Effector memory CD4-positive, alpha-beta T cell (primary cell): ENCODE data around the gene STXBP5L.
"Not testable (repeated sequence)": the region's sequence is repeated elsewhere in the genome, so short reads cannot be mapped to it uniquely, and the experiment has no call there.

Experiments
- DNase-seq, 3 donors: peaks; one replicate each; pipeline ENCODE4 v3.0.0-alpha.2; 2020
- H3K27ac ChIP-seq: 2 replicates; pipeline ENCODE4 v1.7.0; 2013; ENCODE audit warnings: mild to moderate bottlenecking, low read length, moderate library complexity; ENCODE audit not compliant: insufficient read depth, poor library complexity, severe bottlenecking
- H3K27me3 ChIP-seq: replicated peaks from 2 replicates; pipeline ENCODE4 v1.7.0; 2013; ENCODE audit warnings: mild to moderate bottlenecking, low read length; ENCODE audit not compliant: insufficient read depth, control insufficient read depth, poor library complexity, severe bottlenecking
- H3K36me3 ChIP-seq: 2 replicates; pipeline ENCODE4 v1.7.0; 2013; ENCODE audit warnings: mild to moderate bottlenecking, low read length, moderate library complexity; ENCODE audit not compliant: control insufficient read depth, insufficient read depth
- H3K4me1 ChIP-seq: 2 replicates; pipeline ENCODE4 v1.7.0; 2013; ENCODE audit warnings: low read length, mild to moderate bottlenecking; ENCODE audit not compliant: control insufficient read depth, insufficient read depth, poor library complexity, severe bottlenecking
- H3K4me3 ChIP-seq: 2 replicates; pipeline ENCODE4 v1.7.0; 2013; ENCODE audit warnings: low read length, low read depth, mild to moderate bottlenecking; ENCODE audit not compliant: insufficient read depth, poor library complexity, severe bottlenecking
- H3K9me3 ChIP-seq: 2 replicates; pipeline ENCODE4 v1.7.0; 2013; ENCODE audit warnings: mild to moderate bottlenecking, low read length, moderate library complexity; ENCODE audit not compliant: control insufficient read depth

The STXBP5L gene

GRCh38 chr3:121190626-121191025 lies 282.6 kb downstream of the STXBP5L start:
- H3K27me3 ChIP-seq, H3K27ac ChIP-seq: not testable (repeated sequence)

DNA sequence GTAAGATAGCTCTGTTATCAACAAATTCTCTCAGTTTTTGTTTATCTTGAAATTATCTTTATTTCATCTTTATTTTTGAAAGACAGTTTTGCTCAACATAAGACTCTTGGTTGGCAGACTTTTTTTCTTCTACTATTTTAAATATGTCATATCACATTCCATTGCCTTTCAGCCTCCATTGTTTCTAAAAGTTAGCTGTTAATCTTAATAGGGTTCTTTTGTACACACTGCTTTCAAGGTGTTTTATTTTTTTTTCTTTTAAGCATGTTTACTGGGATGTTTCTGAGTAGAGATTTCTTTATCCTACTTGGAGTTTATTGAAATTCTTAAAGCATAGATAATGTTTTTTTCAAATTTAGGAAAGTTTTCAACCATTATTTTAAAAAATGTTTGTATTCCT lies 294.6 kb downstream of the STXBP5L start:
- DNase-seq, result no peak
- H3K4me1 ChIP-seq, result no peaks in the 10 kb centered on the region
- no peaks in the 10 kb centered on the region for H3K9me3 ChIP-seq
- no peak overlapping the region for H3K27ac ChIP-seq
- H3K36me3 ChIP-seq, result no peaks in the 10 kb centered on the region
- H3K4me3 ChIP-seq, result no peak overlapping the region
- no peaks in the 10 kb centered on the region for H3K27me3 ChIP-seq

More at GRCh38 chr3:121190626-121191025, 282.6 kb downstream of the STXBP5L start:
- H3K9me3 ChIP-seq, H3K36me3 ChIP-seq, H3K4me1 ChIP-seq, H3K4me3 ChIP-seq, DNase-seq: not testable (repeated sequence)

DNA sequence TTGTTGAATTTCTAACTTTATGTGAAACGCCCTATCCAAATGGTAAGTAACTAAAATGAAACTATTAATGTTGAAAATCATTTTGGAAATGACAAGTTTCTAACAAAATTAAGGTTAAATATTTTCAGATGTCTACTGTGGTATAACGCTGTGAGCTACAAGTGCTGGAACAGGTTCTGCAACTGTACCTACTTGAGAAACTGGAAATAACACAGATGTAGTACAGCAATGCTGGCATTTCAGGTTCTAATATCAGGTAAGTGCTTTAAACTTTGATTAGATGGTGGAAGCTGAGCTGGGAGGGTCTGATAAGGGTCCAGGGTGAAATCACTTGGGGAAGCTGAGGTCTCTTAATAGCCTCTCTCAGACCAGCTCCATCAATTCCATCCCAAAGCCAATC lies 315.1 kb downstream of the STXBP5L start:
- no peak overlapping the region for H3K4me3 ChIP-seq
- no peak overlapping the region for H3K27ac ChIP-seq
- no peaks in the 10 kb centered on the region for H3K9me3 ChIP-seq
- no peaks in the 10 kb centered on the region for H3K27me3 ChIP-seq
- DNase-seq, result no peak
- no peaks in the 10 kb centered on the region for H3K4me1 ChIP-seq
- H3K36me3 ChIP-seq, result no peaks in the 10 kb centered on the region

DNA sequence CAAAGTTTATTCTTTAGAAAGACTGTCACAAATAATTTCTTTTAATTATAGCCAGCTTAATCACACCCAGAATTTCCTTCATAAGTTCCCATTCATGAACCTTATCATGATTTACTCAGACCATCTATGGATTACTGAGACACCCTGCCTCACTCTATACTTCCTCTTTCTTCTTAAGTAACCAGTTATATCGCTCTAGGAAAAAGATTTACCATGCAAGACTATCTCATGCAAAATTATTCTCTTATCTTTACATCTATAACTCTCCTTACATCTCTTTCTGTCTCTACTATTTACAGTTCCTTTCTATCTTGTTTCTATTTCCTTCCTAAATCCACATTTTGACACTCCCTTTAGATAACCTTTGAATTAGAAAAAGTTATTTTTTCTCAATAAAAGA lies 321.0 kb downstream of the STXBP5L start:
- no peak for DNase-seq
- H3K4me1 ChIP-seq, result no peaks in the 10 kb centered on the region
- H3K27ac ChIP-seq, result no peak overlapping the region
- no peak overlapping the region for H3K4me3 ChIP-seq
- no peaks in the 10 kb centered on the region for H3K36me3 ChIP-seq
- no peaks in the 10 kb centered on the region for H3K27me3 ChIP-seq
- no peaks in the 10 kb centered on the region for H3K9me3 ChIP-seq

DNA sequence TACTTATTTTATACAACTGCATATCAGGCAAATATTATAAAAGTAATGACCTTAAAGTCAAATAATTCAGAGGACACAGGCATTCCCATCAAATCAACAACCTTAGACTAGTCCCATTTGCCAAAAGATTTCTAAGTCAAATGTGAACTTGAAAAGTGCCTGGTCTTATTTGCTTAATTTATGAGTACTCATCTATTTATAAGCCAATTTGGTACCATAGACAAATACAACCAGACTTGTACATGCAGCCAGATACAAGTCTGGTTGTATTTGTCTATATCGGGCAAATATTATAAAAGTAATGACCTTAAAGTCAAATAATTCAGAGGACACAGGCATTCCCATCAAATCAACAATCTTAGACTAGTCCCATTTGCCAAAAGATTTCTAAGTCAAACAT lies 322.2 kb downstream of the STXBP5L start:
- not testable (repeated sequence) for H3K27me3 ChIP-seq, H3K4me3 ChIP-seq, H3K36me3 ChIP-seq, H3K4me1 ChIP-seq, H3K9me3 ChIP-seq, DNase-seq, H3K27ac ChIP-seq

- no peak overlapping the region for H3K4me3 ChIP-seq
- H3K27me3 ChIP-seq, result no peaks in the 10 kb centered on the region
- H3K36me3 ChIP-seq, result no peaks in the 10 kb centered on the region
- no peaks in the 10 kb centered on the region for H3K4me1 ChIP-seq
- H3K9me3 ChIP-seq, result no peaks in the 10 kb centered on the region
- no peak overlapping the region for H3K27ac ChIP-seq
- DNase-seq, result no peak
These were observed 323.9 kb downstream of the STXBP5L start for GRCh38 chr3:121231872-121232271.

- Histone ChIP-seq H3K4me3 (no peak overlapping the region), H3K4me1 (no peaks in the 10 kb centered on the region), H3K27ac (no peak overlapping the region), H3K9me3 (no peaks in the 10 kb centered on the region), H3K27me3 (no peaks in the 10 kb centered on the region), H3K36me3 (no peaks in the 10 kb centered on the region)
- no peak for DNase-seq
These were observed 324.6 kb downstream of the STXBP5L start for GRCh38 chr3:121232309-121233225.

DNA sequence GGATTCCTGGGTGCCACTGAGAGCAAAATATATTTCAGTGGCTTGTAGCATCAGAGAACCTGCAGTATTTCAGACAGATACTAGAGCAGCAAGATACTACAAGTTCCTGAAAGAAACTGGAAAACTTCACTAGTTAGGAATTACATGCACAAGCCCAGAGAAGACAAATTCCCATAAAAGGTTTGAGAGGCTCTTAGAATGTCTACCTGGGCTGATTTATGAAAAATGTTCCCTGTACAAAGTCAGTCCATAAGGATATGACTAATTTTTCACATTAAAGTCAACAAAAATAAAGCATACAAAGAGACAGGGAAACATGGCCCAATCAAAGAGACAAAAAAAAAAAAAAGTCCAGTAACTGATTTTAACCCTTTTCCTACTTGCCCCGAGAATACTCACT lies 335.2 kb downstream of the STXBP5L start:
- H3K9me3 ChIP-seq, result no peaks in the 10 kb centered on the region

DNA sequence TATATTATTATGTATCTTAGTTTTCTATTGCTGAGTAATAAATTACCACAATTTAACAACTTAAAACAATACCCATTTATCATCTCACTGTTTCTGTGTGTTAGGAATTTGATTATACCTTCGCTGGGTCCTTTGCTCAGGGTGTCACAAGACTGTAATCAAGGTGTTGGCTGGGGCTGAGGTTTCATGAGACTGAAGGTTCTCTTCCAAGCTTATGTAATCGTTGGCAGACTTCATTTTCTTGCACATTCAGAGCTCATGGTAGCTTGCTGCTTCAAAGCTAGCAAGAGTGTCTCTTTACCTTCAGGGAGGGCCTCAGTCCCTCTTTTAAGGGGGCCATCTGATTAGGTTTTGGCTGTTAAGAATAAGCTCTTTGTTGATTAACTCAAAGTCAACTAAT lies 344.7 kb downstream of the STXBP5L start:
- H3K27me3 ChIP-seq, result no peaks in the 10 kb centered on the region
- H3K4me1 ChIP-seq, result no peaks in the 10 kb centered on the region
- no peaks in the 10 kb centered on the region for H3K36me3 ChIP-seq
- no peaks in the 10 kb centered on the region for H3K9me3 ChIP-seq
- no peak overlapping the region for H3K27ac ChIP-seq
- H3K4me3 ChIP-seq, result no peak overlapping the region
- no peak for DNase-seq

More for the DNA sequence above, 335.2 kb downstream of the STXBP5L start:
- no peak for DNase-seq
- Histone ChIP-seq H3K36me3 (no peaks in the 10 kb centered on the region), H3K27ac (no peak overlapping the region), H3K4me3 (no peak overlapping the region), H3K4me1 (no peaks in the 10 kb centered on the region), H3K27me3 (no peaks in the 10 kb centered on the region)

DNA sequence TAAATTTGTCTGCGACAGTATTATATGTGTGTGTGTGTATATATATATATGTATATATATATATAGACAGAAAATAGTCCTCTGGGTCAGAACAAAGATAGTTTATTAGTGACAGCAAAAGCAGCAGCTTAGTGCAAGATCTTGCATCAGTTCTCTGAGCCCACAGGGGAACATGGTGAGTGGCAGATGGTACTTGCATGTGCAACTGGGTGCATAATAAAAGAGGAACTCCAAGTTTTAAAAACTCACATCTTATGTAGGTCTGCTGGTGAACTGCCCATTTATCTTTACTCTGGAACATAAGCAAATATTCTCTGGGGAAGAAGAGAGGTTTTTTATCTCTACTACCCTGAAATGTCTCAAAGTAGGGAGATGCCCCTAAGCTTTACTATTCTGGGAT lies 361.4 kb downstream of the STXBP5L start:
- DNase-seq, result no peak
- no peak overlapping the region for H3K4me3 ChIP-seq
- no peak overlapping the region for H3K27ac ChIP-seq
- no peaks in the 10 kb centered on the region for H3K27me3 ChIP-seq
- no peaks in the 10 kb centered on the region for H3K9me3 ChIP-seq
- no peaks in the 10 kb centered on the region for H3K36me3 ChIP-seq
- no peaks in the 10 kb centered on the region for H3K4me1 ChIP-seq
